Bronchial epithelial cell (primary cell): ENCODE results near the gene ST3GAL4. TPM values are rescaled to one million over a fixed set of nuclear protein-coding genes. Genes with fewer than 3 reads are reported as not detected.

ENCODE experiments used
- DNase-seq: peaks from one replicate; pipeline ENCODE4 v3.0.0-alpha.2; 2010; ENCODE audit warnings: low read depth
- FAIRE-seq: peaks from 2 replicates; lab custom pipeline; 2011; peaks lifted over from hg19 to GRCh38; lab: Jason Lieb, UNC
- H3K27me3 ChIP-seq: 2 replicates; pipeline ENCODE4 v1.5.1; 2011; ENCODE audit warnings: low read length; ENCODE audit not compliant: control insufficient read depth, insufficient read depth
- H3K36me3 ChIP-seq: 2 replicates; pipeline ENCODE4 v1.5.1; 2011; ENCODE audit warnings: low read length; ENCODE audit not compliant: control insufficient read depth, insufficient read depth
- H3K4me3 ChIP-seq: 2 replicates; pipeline ENCODE4 v1.5.1; 2011; ENCODE audit warnings: mild to moderate bottlenecking, low read depth, low read length, control low read depth
- CTCF ChIP-seq: IDR thresholded peaks from 2 replicates; pipeline ENCODE4 v1.5.1; 2011; ENCODE audit warnings: mild to moderate bottlenecking, moderate library complexity, low read length, control low read depth, inconsistent platforms; ENCODE audit not compliant: insufficient read depth, severe bottlenecking
- total RNA-seq: library from RNA; depleted of rRNA; stranded (reverse); fragments of >200 nt; gene quantifications from 2 replicates; pipeline ENCODE4 v1.2.1, GENCODE V29; 2014

ST3GAL4 gene
- total RNA-seq, 1 donor from 2014 or later = 12.4 TPM

- DNase-seq (no peak), FAIRE-seq (no peak)
- Histone ChIP-seq H3K27me3 (no peaks in the 10 kb centered on the region), H3K36me3 (no peaks in the 10 kb centered on the region), H3K4me3 (no peak overlapping the region)
- no peak for TF ChIP-seq CTCF
Measured at GRCh38 chr11:126398721-126399120, 43.2 kb downstream of the ST3GAL4 start.

GRCh38 chr11:126400019-126400418 lies 44.5 kb downstream of the ST3GAL4 start:
- no peak overlapping the region for H3K4me3 ChIP-seq
- DNase-seq (no peak), FAIRE-seq (no peak)
- H3K27me3 ChIP-seq = no peaks in the 10 kb centered on the region
- TF ChIP-seq CTCF = no peak
- H3K36me3 ChIP-seq = no peaks in the 10 kb centered on the region

GRCh38 chr11:126400479-126400878 lies 45.0 kb downstream of the ST3GAL4 start:
- DNase-seq = no peak
- no peak for FAIRE-seq
- Histone ChIP-seq H3K27me3 (no peaks in the 10 kb centered on the region), H3K36me3 (no peaks in the 10 kb centered on the region), H3K4me3 (no peak overlapping the region)
- TF ChIP-seq CTCF = no peak

- no peak for TF ChIP-seq CTCF
- DNase-seq = peak; percentile 17
- peak; percentile 76 for FAIRE-seq
Measured at GRCh38 chr11:126403022-126403581, 47.6 kb downstream of the ST3GAL4 start.

GRCh38 chr11:126403658-126404057 lies 48.2 kb downstream of the ST3GAL4 start:
- peaks cover 1% of the 10 kb centered on the region for H3K36me3 ChIP-seq
- FAIRE-seq = no peak
- H3K27me3 ChIP-seq = no peaks in the 10 kb centered on the region
- no peak for DNase-seq
- no peak overlapping the region for H3K4me3 ChIP-seq
- no peak for TF ChIP-seq CTCF

More at GRCh38 chr11:126403022-126403581, 47.6 kb downstream of the ST3GAL4 start:
- Histone ChIP-seq H3K4me3 (no peak overlapping the region), H3K36me3 (no peaks in the 10 kb centered on the region), H3K27me3 (no peaks in the 10 kb centered on the region)

GRCh38 chr11:126404367-126404766 lies 48.9 kb downstream of the ST3GAL4 start:
- Histone ChIP-seq H3K4me3 (no peak overlapping the region), H3K36me3 (peaks cover 1% of the 10 kb centered on the region), H3K27me3 (no peaks in the 10 kb centered on the region)
- FAIRE-seq (peak; percentile 77), DNase-seq (peak; percentile 40)
- TF ChIP-seq CTCF = no peak
